Measurements from ENCODE around the gene GATA3.

The GATA3 gene

GRCh38 chr10:8069108-8069507 is 14.6 kb downstream of the GATA3 start:
- DNase-seq = no peak

GRCh38 chr10:8069627-8070026 is 15.1 kb downstream of the GATA3 start:
- no peak for DNase-seq

DNA sequence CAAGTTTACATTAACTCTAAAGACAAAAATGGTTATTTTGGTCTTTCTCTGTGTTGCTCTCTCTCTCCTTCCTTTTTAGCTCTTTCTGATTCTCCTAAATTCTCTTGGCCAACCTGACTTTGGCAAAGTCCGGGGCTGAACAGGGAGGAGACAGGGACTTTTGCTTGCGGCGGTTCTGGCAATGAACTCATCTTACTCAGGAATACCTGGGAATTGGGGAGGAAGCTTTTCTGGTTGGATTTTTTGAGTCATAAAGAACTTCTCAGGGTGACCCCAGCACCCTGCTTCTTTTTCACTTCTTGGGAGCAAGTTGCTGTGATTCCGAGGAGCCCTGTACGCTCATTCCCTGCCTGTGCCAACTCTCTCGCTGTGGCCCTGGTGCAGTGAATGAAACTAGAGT is 16.0 kb downstream of the GATA3 start:
- DNase-seq = no peak

DNA sequence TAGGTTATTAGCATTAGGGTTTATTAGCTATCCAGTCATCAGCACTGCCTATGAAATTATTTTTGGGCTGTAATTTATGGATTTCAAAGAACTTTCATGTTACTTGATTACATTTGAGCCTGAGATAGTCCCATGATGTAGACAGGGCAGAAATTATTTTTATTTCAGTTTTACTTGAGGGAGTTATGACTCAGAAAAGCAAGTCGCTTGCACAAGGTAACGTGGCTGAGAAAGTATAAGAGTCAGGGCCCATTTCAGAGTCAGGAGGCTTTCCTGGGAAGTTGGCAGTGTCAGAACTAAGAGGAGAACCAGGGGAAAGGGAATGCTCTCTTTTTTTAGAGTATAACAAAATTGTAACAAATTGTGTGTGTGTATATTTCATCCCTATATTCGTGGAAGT is 16.5 kb downstream of the GATA3 start:
- DNase-seq = no peak

DNA sequence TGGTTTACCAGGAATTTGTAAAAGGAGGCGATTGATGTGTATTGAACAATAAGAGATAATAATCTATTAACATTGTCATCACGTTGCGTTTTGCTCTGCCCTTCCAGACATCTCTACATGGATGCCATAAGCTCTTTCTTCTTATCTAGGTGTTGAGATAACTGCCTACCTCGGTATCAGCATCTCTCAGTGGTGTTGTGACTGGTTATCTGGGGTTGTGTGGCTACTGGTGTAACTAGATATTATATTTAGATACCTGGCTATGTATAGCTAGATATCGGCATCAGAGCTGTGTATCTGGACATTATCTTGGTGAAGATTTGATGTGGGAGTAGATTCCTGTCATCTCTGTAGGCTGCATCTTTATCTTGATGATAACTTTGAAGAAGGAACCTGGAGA is 17.2 kb downstream of the GATA3 start:
- no peak for DNase-seq

- DNase-seq = no peak
These were observed 17.7 kb downstream of the GATA3 start for GRCh38 chr10:8072211-8072610.

DNA sequence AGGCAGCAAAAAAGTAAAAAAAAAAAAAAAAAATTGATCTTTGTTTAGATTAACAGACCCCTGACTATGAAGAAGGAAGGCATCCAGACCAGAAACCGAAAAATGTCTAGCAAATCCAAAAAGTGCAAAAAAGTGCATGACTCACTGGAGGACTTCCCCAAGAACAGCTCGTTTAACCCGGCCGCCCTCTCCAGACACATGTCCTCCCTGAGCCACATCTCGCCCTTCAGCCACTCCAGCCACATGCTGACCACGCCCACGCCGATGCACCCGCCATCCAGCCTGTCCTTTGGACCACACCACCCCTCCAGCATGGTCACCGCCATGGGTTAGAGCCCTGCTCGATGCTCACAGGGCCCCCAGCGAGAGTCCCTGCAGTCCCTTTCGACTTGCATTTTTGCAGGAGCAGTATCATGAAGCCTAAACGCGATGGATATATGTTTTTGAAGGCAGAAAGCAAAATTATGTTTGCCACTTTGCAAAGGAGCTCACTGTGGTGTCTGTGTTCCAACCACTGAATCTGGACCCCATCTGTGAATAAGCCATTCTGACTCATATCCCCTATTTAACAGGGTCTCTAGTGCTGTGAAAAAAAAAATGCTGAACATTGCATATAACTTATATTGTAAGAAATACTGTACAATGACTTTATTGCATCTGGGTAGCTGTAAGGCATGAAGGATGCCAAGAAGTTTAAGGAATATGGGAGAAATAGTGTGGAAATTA is 19.4 kb downstream of the GATA3 start:
- DNase-seq = no peak

DNA sequence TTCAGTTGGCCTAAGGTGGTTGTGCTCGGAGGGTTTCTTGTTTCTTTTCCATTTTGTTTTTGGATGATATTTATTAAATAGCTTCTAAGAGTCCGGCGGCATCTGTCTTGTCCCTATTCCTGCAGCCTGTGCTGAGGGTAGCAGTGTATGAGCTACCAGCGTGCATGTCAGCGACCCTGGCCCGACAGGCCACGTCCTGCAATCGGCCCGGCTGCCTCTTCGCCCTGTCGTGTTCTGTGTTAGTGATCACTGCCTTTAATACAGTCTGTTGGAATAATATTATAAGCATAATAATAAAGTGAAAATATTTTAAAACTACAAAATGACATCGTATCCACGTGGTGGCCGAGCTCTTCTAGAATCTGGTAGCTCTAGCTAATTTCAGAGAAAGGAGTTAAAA is 20.4 kb downstream of the GATA3 start:
- no peak for DNase-seq

GRCh38 chr10:8075282-8076260 is 21.1 kb downstream of the GATA3 start:
- DNase-seq = no peak

DNA sequence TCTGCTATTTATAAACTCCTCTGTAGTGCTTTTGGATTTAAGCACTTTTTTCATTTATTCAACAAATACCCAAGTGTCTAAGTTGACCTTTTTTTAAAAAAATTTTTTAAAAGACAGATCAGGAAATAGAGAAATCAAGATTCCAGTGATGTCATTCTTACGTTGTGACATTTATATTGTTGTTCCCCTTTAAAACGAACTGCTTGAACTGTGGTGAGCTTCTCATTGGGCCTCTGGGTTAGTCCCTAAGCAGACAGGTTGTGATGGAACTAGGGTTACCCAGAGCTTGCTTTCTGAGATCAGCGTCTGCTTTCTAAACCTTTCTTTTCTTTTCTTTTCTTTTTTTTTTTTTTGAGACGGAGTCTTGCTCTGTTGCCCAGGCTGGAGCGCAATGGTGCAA is 22.4 kb downstream of the GATA3 start:
- no peak for DNase-seq

GRCh38 chr10:8078027-8078426 is 23.5 kb downstream of the GATA3 start:
- DNase-seq = no peak

DNA sequence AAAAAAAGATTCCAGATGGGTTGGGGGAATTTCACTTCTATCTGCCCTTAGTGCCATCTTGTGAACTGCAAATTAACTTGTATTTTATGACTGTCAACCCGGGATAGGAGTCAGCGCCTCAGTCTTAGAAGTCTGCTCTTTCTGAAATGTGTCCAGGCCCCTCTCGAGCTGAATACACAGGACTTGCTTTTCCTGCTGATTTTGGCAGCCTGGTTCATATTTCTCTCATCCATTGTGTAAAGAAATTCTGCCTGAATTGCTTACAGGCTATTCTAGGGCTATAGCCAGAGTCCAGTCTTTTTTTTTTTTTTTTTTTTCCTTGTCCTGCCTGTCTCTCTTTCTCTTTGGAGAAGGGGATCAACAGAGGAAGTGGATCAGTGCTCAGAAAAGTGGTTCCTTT is 24.6 kb downstream of the GATA3 start:
- DNase-seq = no peak

DNA sequence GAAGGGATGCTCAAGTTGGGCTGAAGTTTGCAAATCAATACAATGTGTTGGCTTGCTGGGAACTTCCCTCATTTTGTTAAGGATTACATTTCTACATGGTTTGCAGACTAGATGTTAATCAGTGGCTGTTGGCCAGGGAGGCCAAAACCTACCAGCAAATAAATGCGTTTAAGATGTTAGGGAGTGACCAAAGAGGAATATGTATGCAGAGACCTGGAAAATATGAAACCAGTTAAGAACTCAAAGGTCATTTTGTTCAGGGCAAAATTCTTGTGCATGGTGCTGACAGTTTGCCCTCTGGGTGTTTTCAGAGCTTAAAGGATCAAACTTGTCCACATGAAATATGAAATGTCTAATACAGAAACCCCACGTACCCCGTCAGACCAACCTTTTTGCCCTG is 30.3 kb downstream of the GATA3 start:
- no peak for DNase-seq

DNA sequence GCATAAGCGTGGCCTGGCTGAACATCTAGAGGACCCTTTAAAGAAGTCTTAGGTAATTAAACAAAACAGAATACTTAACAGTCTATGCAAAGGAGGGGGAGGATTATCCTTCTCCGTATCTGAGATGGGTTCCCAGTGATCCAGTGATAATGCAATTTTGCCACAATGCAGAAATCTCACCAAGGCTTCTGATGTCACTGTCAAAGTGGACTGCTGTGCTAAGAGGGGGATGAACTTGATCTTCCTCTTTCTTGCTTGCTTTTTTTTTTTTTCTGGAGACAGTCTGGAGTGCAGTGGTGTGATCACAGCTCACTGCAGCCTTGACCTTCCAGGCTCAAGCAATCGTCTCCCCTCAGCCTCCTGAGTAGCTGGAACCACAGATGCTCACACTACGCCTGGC is 30.8 kb downstream of the GATA3 start:
- no peak for DNase-seq

DNA sequence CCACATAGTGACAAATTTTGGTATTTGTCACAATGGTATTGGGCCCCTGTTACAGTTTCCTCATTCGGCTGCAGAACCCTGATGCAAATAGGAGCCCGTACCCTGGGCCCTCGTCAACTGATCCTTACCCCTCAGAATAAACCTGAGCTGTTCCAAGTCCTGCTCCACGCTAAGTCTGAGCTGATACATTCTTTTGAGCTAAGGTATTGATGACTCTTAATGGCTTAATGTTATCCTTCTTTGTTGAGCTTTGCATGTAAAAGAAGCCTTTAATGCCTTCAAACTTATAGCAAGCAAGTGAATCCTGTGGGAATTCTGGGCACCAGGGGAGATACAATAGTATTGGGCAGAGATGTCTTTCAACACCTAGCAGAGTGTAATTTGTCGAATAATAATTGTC is 31.8 kb downstream of the GATA3 start:
- no peak for DNase-seq

- peak in 1 of 2 experiments; percentile 11 for DNase-seq
These were observed 34.0 kb downstream of the GATA3 start for GRCh38 chr10:8088504-8088903.

- no peak for DNase-seq
These were observed 37.9 kb downstream of the GATA3 start for GRCh38 chr10:8092428-8092827.

- DNase-seq = no peak
These were observed 41.5 kb downstream of the GATA3 start for GRCh38 chr10:8095959-8096358.

GRCh38 chr10:8096931-8097330 is 42.4 kb downstream of the GATA3 start:
- DNase-seq = no peak

- DNase-seq = no peak
These were observed 45.9 kb downstream of the GATA3 start for GRCh38 chr10:8100366-8100765.

GRCh38 chr10:8102708-8103401 is 48.4 kb downstream of the GATA3 start:
- DNase-seq = no peak

GRCh38 chr10:8103543-8103942 is 49.1 kb downstream of the GATA3 start:
- no peak for DNase-seq

DNA sequence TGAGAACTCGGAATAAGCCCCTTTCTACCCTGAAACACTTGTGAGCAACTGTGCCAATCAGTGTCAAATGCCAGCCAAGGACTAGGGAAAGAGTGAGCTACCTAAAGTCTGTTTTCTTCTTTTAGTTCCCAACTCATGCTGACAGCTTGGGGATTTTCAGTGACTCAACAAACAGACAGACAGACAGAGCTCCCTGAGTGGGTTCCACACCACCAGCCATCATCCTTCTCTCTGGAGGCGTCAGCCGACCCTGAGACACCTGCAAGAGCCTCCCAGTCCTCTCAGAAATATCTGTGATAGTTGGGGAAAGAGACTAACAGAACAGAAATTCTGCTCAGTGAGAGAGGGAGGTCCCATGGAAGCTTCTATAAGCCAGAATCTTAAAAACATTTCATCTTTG is 49.5 kb downstream of the GATA3 start:
- no peak for DNase-seq

GRCh38 chr10:8104721-8105120 is 50.2 kb downstream of the GATA3 start:
- DNase-seq = no peak
